DLD1 (cell line): ENCODE data around the gene KANK4.

Source experiments
- in situ Hi-C: cut with HindIII; loops from 2 replicates; pipeline ENCODE4 v1.10.0; 2017; ENCODE audit warnings: low sequenced_read_pairs

The KANK4 gene

GRCh38 chr1:62337706-62338631 is 18.7 kb upstream of the KANK4 start:
- in situ Hi-C loops, result no loop called here

- in situ Hi-C loops, result no loop called here
Observed at GRCh38 chr1:62336995-62337705, 17.9 kb upstream of the KANK4 start.

GRCh38 chr1:62336638-62336994 is 17.4 kb upstream of the KANK4 start:
- in situ Hi-C loops, result no loop called here

DNA sequence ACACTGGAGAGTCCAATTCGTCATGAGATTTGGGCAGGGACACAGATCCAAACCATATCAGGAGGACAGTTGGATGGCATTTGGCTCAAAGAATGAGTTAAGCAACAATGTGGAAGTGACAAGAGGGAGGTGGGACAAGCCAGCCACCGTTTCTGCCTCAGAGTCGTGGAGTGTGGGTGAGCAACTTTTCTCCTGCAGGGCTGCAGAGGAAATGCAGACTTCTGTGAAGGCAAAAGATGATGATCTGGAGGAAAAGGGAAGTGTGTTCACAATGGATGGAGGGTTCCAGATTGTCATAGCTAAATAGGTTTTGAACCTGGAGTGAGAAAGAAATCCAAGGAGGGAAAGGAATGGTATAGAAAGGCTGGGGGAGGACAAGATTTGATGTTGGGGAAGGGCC is 16.4 kb upstream of the KANK4 start:
- in situ Hi-C loops, result no loop called here

GRCh38 chr1:62334434-62334985 is 15.3 kb upstream of the KANK4 start:
- in situ Hi-C loops, result no loop called here

DNA sequence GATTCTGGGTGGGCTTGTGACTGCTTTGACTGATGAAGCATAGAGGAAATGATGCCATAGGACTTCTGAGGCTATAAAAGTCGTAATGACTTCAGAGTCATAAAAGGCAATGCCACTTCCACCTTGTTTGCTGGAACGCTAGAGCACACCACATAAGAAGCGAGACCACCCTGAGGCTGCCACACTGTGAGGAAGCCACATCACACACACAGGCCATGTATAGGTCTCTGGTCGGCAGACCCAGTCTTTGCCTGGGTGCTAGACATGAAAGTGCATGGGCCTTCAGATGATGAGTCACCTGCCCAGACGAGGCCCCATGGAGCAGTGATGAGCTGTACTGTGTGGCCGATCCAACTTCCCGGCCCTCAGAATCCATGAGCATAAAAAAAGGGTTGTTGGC is 14.2 kb upstream of the KANK4 start:
- in situ Hi-C loops, result no loop called here

DNA sequence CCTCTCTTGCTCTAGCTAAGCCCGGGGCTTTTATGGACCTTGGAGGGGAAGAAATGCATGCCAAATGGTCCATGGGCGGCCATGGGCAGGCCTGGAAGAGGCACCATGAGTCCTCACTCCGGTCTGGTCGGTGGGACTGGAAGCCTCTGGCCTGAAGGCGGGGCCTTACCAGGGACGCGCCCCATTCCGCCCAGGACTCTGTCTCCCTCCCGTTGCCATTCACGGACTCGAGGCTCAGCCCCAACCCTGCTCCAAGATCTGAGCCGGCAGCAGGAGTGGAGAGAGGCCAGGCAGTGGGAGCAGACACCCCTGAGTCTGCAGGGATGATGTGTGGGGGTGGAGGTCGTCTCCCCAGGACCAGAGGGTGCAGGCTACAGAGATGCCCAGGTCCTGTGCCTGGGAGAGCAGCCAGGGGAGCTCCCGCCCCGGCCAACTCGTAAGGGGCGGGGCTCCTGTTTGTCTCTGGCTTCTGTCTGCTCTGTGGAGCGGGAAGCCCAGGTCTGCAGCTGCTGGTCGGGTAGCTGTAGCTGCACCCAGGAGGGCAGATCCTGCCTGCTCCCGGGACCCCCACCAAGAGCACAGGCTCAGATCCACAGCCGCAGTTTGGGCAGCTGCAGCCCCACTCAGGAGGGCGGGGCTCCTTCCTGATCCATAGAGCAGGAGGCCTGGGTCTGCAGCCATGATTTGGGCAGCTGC is 8.3 kb upstream of the KANK4 start:
- in situ Hi-C loops, result no loop called here

DNA sequence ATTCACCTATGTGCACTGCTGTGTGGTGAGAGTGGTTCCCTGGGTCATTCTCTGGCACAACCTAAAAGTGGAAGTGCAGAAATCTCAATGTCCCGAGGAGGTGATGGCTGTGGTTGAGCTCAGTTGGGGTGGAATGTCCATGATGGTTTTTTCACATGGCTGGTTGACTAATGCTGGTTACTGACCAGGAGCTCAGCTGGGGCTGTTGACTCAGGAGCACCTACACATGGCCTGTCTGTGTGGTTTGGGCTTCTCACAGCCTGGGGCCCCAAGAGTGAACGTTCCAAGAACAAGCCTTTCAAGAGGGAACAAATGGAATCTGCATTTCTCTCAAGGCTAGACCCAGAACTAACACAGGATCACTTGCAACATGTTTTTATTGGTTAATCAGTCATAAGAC is 6.4 kb upstream of the KANK4 start:
- in situ Hi-C loops, result no loop called here

GRCh38 chr1:62325081-62325480 is 5.8 kb upstream of the KANK4 start:
- in situ Hi-C loops, result no loop called here

DNA sequence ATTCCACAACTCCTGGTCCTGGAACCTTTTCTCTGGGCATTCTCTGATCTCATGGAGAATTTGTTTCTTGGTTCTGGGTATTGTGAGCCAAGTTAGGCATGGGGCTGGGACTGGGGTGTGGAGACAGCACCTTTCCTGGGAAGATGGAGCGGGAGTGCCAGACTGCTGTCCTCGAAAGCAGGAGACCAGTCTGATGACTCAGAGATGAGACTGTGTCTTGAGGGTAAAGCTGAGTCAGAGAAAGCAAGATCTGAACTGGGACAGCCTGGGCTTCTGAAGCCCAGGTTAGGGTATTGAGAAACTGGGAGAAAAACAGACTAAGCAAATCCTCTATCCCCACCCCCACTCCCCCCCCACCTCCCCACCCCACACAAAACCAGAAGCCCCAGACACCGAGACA is 2.2 kb upstream of the KANK4 start:
- in situ Hi-C loops, result no loop called here

DNA sequence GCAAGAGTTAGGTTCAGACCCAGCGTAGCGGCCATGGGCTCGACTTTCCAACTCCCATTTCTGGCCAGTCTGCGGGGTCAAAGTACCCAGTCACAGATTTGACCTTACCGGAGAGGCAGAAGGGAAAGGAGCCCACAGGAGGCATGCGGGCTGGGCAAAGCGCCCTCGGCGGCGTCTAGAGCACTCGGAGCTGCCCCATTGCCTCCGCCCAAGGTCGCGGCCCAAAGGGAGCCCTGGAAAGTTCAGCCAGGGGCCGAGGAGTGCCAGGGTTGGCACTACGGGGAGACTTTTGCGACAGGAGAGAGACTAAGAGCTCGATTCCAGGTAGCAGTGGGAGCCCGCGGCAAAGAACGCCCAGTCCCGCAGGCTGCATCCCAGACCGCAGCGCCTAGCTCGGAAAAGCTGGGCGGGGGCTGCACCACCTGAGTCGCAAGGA is 896 bp downstream of the KANK4 start:
- in situ Hi-C loops, result no loop called here

DNA sequence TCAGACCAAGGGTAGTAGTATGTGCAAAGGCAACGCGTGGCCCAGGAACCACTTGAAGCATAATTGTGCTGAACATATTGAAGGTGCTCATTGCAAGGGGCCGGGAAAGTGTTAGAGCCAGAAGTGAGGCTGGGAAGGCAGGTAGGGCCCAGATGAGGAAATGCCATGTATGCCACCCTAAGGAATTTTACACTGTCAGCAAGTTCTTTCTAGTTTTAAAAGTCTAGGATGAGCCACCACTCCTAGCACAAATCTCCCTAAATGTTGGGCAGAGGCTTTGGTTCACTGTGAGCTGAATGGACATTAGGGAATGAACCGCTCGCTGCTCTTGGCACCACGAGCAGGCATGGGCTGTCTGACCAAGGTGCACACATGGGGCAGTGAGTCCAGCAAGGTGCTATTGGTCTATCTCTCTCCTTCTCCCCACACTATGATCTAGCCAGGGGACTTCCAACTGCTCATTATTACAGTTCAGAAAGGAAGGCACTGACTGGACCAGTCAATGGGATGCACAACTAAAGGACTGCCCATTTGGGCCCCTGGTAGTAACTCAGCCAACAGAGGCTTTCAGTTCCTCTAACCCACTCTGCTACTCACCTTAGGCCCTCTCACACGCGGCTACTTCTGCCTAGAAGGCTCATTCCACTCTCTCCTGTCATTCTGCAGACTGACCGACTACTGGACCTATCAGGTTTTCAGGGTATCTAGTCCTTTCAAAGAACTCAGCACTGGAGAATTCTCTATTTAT is 2.0 kb downstream of the KANK4 start:
- in situ Hi-C loops, result no loop called here

- in situ Hi-C loops, result no loop called here
Observed at GRCh38 chr1:62316135-62316534, 3.1 kb downstream of the KANK4 start.

GRCh38 chr1:62315387-62315786 is 3.8 kb downstream of the KANK4 start:
- in situ Hi-C loops, result no loop called here

DNA sequence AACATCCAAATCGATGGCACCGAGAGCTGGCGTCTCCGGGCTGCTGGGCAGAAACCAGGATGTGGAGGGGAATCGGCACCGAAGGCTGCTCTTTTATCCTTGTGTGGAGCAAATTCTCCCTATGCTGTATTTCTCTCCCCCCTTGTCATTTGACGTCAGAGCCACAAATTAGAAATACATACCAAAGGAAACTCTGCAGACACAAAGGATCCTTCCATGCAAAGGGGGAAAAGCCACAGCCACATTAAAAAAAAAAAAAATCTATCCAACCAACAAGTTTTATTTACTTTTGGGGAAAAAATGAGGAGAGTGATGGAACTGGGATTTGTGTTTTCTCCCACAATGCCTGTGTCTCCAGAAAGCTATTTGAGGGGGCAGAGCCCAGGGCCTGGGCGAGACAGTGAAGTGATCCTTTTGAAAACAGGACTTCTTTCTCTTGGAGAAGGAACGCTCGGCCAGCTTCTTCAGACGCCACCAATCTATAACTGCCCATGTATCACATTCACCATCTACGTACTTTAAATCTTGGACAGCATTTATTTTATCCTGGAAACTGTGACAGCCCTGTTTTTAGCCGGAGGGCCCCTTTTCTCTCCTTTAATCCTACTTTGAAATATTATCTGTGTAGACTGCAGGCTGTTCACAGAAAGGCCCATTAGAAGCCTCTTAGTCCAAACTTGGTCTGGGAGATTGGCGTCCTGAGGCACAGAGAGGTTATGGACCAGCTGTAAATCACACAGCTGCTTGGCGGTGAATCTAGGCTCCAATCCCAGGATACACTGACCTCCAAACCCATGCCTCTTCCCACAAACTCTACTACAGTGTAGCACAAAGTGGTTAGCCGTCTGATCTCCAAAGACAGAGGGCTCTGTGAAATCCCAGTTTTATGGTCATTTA is 4.5 kb downstream of the KANK4 start:
- in situ Hi-C loops, result no loop called here

DNA sequence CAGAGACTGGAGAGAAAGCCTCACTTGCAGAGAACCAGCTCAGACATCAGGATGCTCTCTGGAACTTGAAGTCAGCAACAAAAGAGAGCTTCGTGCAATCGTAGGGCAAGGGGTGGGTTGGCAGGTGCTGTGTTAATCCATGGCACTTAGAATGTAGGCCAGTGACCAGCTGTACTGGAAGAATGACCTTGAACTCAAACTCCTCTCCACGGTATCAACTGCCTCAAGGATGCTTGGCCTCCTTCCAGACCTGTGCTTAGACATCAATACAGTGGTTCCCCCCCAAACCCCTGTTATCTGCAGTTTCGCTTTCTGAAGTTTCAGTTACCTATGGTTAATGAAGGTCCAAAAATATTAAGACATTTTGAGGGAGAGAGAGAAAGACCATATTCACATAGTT is 6.5 kb downstream of the KANK4 start:
- in situ Hi-C loops, result no loop called here

GRCh38 chr1:62311473-62311943 is 7.7 kb downstream of the KANK4 start:
- in situ Hi-C loops, result no loop called here

- in situ Hi-C loops, result no loop called here
Observed at GRCh38 chr1:62309906-62310305, 9.3 kb downstream of the KANK4 start.

DNA sequence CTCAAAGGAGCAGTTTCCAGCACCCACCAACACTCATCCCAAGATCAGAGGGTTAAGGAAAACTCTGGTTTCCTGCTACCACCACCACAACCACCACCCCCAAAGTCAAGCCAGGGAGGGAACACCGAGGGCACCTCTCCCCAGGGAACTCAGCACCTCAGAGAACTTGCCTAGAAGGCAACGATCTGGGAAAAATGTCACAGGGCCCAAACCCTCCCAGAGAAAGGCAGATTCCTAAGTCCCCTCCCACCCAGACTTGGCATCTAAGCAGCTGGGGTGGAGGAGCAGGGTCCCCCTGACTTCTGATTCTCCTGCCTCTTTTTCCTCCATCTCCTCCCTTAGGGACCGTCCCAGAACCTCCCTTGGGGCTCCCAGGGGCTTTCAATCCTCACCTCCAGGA is 10.6 kb downstream of the KANK4 start:
- in situ Hi-C loops, result no loop called here
